Lower lobe of right lung (tissue), 2 donors: ENCODE results near the gene FOXO6. TPM values are rescaled to one million over a fixed set of nuclear protein-coding genes. Genes with fewer than 3 reads are reported as not detected.

Experiments used
- ATAC-seq, 2 donors: fragments of 200-7000 bp; cut with Tn5 transposase; one replicate each; pipeline ENCODE4 v1.9.1; 2020 to 2022; ENCODE audit warnings: mild to moderate bottlenecking in 2 of 2, moderate library complexity in 2 of 2
- DNase-seq: peaks from one replicate; pipeline ENCODE4 v3.0.0-alpha.2; 2020
- H3K27ac ChIP-seq: fragments of 200-600 bp; one replicate; pipeline ENCODE4 v1.8.0; 2022
- H3K27me3 ChIP-seq: fragments of 200-600 bp; one replicate; pipeline ENCODE4 v1.8.0; 2022; ENCODE audit warnings: low read depth
- H3K36me3 ChIP-seq: fragments of 200-600 bp; one replicate; pipeline ENCODE4 v1.8.0; 2022; ENCODE audit warnings: mild to moderate bottlenecking
- H3K4me1 ChIP-seq: fragments of 200-600 bp; one replicate; pipeline ENCODE4 v1.8.0; 2022
- H3K4me3 ChIP-seq: fragments of 200-600 bp; one replicate; pipeline ENCODE4 v1.8.0; 2022; ENCODE audit warnings: mild to moderate bottlenecking
- H3K9me3 ChIP-seq: fragments of 200-600 bp; one replicate; pipeline ENCODE4 v1.8.0; 2022
- CTCF ChIP-seq: fragments of 200-600 bp; IDR thresholded peaks from one replicate; pipeline ENCODE4 v1.8.0; 2022; ENCODE audit warnings: antibody characterized with exemption, mild to moderate bottlenecking
- intact Hi-C: fragments of 100-400 bp; cut with DNase I; formaldehyde crosslinking; loops from one replicate; pipeline ENCODE4 v1.11.0; 2022
- total RNA-seq: library from RNA; stranded (reverse); fragmentation: NEBNext Ultra II Directional; extraction: Animal tissue kit (Norgen Biotek cat#: 25700); gene quantifications from one replicate; pipeline ENCODE4 v1.2.1, GENCODE V29; 2021
- donor health status: DM: no; HTN: yes; CAD: no; lungs with severe emphysema.

FOXO6 gene
- total RNA-seq, 1 donor from 2014 or later, result 0.92 TPM

GRCh38 chr1:41381692-41382479 is 20.7 kb downstream of the FOXO6 start:
- H3K27me3 ChIP-seq, result peaks cover 30% of the 10 kb centered on the region

GRCh38 chr1:41382480-41383090 is 21.4 kb downstream of the FOXO6 start:
- TF ChIP-seq CTCF, result no peak
- Histone ChIP-seq H3K4me3 (peak overlapping the region; percentile 61), H3K27me3 (peaks cover 30% of the 10 kb centered on the region), H3K27ac (peak overlapping the region; percentile 87), H3K9me3 (no peaks in the 10 kb centered on the region), H3K36me3 (no peaks in the 10 kb centered on the region), H3K4me1 (peaks cover 28% of the 10 kb centered on the region)
- intact Hi-C loops, result no loop called here
- DNase-seq, result peak; percentile 68
- peak; percentile 80 to 87 for ATAC-seq

More at GRCh38 chr1:41381692-41382479, 20.7 kb downstream of the FOXO6 start:
- Histone ChIP-seq H3K4me1 (peaks cover 22% of the 10 kb centered on the region), H3K4me3 (peak overlapping the region; percentile 61), H3K9me3 (no peaks in the 10 kb centered on the region), H3K36me3 (no peaks in the 10 kb centered on the region), H3K27ac (peak overlapping the region; percentile 89)
- intact Hi-C loops, result no loop called here
- DNase-seq (peak; percentile 67), ATAC-seq (peak; percentile 71 to 74)
- TF ChIP-seq CTCF, result no peak

- DNase-seq (no peak), ATAC-seq (no peak)
- intact Hi-C loops, result no loop called here
- H3K9me3 ChIP-seq, result no peaks in the 10 kb centered on the region
- H3K27me3 ChIP-seq, result peaks cover 30% of the 10 kb centered on the region
- no peak for TF ChIP-seq CTCF
- H3K4me1 ChIP-seq, result peaks cover 33% of the 10 kb centered on the region
- no peaks in the 10 kb centered on the region for H3K36me3 ChIP-seq
- H3K4me3 ChIP-seq, result peak overlapping the region; percentile 61
- peak overlapping the region; percentile 87 for H3K27ac ChIP-seq
These were observed 22.0 kb downstream of the FOXO6 start for GRCh38 chr1:41383094-41383852.

DNA sequence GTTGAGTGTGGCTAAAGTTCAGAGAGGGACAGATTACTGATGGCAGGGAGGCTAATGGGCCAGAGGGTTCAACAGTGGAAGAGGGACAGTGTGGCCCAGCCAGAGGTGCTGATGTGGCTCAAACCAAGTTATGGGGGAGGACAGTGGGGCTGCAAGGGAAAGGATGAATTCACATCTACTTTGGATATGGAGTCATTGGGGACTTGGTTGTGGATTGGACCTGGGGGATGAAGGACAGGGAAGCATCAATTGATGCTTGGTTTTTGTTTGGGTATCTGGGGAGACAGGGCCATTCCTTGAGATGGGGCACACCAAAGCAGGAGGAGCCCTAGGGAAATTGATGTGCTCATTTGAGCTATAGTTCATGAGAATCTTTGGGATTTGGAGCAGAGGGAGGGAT is 23.3 kb downstream of the FOXO6 start:
- no peak for DNase-seq
- no peak for ATAC-seq
- H3K36me3 ChIP-seq, result no peaks in the 10 kb centered on the region
- H3K4me3 ChIP-seq, result no peak overlapping the region
- TF ChIP-seq CTCF, result no peak
- H3K4me1 ChIP-seq, result peaks cover 33% of the 10 kb centered on the region
- no peaks in the 10 kb centered on the region for H3K9me3 ChIP-seq
- H3K27me3 ChIP-seq, result peaks cover 29% of the 10 kb centered on the region
- no peak overlapping the region for H3K27ac ChIP-seq
- intact Hi-C loops, result no loop called here

DNA sequence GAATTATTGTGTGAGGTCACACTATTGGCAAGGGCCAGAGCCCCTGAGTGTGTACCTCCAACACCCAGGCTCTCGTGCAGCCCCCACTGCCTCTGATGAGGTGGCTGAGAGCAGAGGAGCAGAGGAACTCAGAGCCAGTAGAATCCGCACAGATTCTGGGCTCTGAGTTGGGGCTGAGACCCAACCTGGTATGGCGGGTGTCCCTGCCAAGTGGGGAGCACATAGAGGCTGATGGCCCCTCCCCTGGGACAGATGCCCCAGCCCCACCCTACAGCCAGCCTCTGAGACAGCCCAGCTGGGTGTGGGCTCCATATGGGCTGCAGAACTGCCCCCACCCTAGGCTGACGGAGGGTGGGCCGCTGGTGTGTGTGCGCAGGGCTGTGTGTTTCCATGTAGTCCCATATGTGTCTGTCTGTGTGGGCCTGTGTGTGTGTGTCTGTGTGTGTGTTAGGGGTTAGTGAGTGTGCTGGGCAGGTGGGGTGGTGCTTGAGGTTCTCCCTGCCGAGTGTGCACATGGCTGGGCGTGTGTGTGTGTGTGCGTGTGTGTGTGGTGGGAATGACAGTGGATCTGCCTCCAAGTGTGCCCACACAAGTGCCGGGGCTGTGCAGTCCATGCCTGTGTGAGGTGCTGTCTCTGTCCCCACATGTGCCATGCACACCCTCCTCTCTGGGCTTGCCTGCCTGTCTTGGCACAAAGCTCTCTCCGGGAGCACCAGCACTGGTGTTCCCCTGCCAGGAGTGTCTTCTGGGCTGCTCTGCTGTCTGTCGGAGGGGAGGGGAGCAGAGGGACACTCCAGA is 24.4 kb downstream of the FOXO6 start:
- Histone ChIP-seq H3K4me3 (no peak overlapping the region), H3K27me3 (peaks cover 21% of the 10 kb centered on the region), H3K4me1 (peaks cover 26% of the 10 kb centered on the region), H3K9me3 (no peaks in the 10 kb centered on the region), H3K36me3 (no peaks in the 10 kb centered on the region), H3K27ac (no peak overlapping the region)
- TF ChIP-seq CTCF, result no peak
- ATAC-seq, result no peak
- intact Hi-C loops, result no loop called here
- DNase-seq, result no peak
